GM23338 (cell line): ENCODE measurements around the gene ERCC6. TPM values are rescaled to one million over a fixed set of nuclear protein-coding genes. Genes with fewer than 3 reads are reported as not detected.

Source experiments
- ATAC-seq: fragments of 200-7000 bp; cut with Tn5 transposase; 3 replicates; pipeline ENCODE4 v1.9.1; 2020
- DNase-seq: peaks from one replicate; pipeline ENCODE4 v3.0.0-alpha.2; 2015; ENCODE audit warnings: low spot score
- H2AFZ ChIP-seq: fragments of 200-600 bp; sonication (generic); 2 replicates; pipeline ENCODE4 v1.8.0; 2016; ENCODE audit warnings: antibody characterized with exemption, mild to moderate bottlenecking, moderate library complexity
- H3F3A ChIP-seq: fragments of 200-600 bp; sonication (generic); replicated peaks from 2 replicates; pipeline ENCODE4 v1.8.0; 2017; ENCODE audit warnings: antibody characterized with exemption, mixed run types, low read depth
- H3K27ac ChIP-seq: fragments of 200-600 bp; sonication (generic); 2 replicates; pipeline ENCODE4 v1.6.1; 2016; ENCODE audit warnings: low read depth
- H3K27me3 ChIP-seq: fragments of 200-600 bp; sonication (generic); 2 replicates; pipeline ENCODE4 v1.8.0; 2016; ENCODE audit warnings: mild to moderate bottlenecking, mixed run types, moderate library complexity; ENCODE audit not compliant: insufficient read depth
- H3K36me3 ChIP-seq: fragments of 200-600 bp; sonication (generic); 2 replicates; pipeline ENCODE4 v1.8.0; 2016; ENCODE audit warnings: mild to moderate bottlenecking; ENCODE audit not compliant: insufficient read depth
- H3K4me1 ChIP-seq: fragments of 200-600 bp; sonication (generic); 2 replicates; pipeline ENCODE4 v1.8.0; 2016; ENCODE audit warnings: mild to moderate bottlenecking, moderate library complexity; ENCODE audit not compliant: insufficient read depth
- H3K4me2 ChIP-seq: fragments of 200-600 bp; sonication (generic); 2 replicates; pipeline ENCODE4 v1.7.1; 2017; ENCODE audit warnings: mixed run types
- H3K4me3 ChIP-seq: fragments of 200-600 bp; sonication (generic); 2 replicates; pipeline ENCODE4 v1.6.1; 2016; ENCODE audit warnings: mixed run types
- H3K79me2 ChIP-seq: fragments of 200-600 bp; sonication (generic); replicated peaks from 2 replicates; pipeline ENCODE4 v1.8.0; 2017; ENCODE audit warnings: mild to moderate bottlenecking; ENCODE audit not compliant: insufficient read depth
- H3K9me2 ChIP-seq: fragments of 200-600 bp; sonication (generic); 2 replicates; pipeline ENCODE4 v1.8.0; 2017; ENCODE audit not compliant: insufficient read depth
- H4K20me1 ChIP-seq: fragments of 200-600 bp; sonication (generic); replicated peaks from 2 replicates; pipeline ENCODE4 v1.8.0; 2017; ENCODE audit warnings: mild to moderate bottlenecking; ENCODE audit not compliant: insufficient read depth
- H3K27ac Mint-ChIP-seq: 2 replicates; pipeline ENCODE4 v1.8.0; 2020; ENCODE audit warnings: inconsistent platforms, mild to moderate bottlenecking, moderate library complexity, mixed read lengths
- H3K27me3 Mint-ChIP-seq: 3 replicates; pipeline ENCODE4 v1.8.0; 2022; ENCODE audit warnings: low read depth, mild to moderate bottlenecking, moderate library complexity, mixed read lengths, inconsistent platforms; ENCODE audit not compliant: insufficient read depth, poor library complexity
- H3K36me3 Mint-ChIP-seq: 3 replicates; pipeline ENCODE4 v1.8.0; 2021; ENCODE audit warnings: low read depth, mild to moderate bottlenecking, inconsistent platforms, moderate library complexity, mixed read lengths
- H3K4me1 Mint-ChIP-seq: 3 replicates; pipeline ENCODE4 v1.8.0; 2020; ENCODE audit warnings: mild to moderate bottlenecking, inconsistent platforms, mixed read lengths
- H3K4me3 Mint-ChIP-seq: 3 replicates; pipeline ENCODE4 v1.8.0; 2021; ENCODE audit warnings: moderate library complexity, mild to moderate bottlenecking, inconsistent platforms, mixed read lengths
- H3K9me3 Mint-ChIP-seq: 3 replicates; pipeline ENCODE4 v1.8.0; 2020; ENCODE audit warnings: moderate library complexity, mild to moderate bottlenecking, inconsistent platforms, mixed read lengths
- CREB1 ChIP-seq: fragments of 250-450 bp; sonication (Bioruptor Pico); IDR thresholded peaks from 2 replicates; pipeline ENCODE4 v1.5.0; 2020; ENCODE audit warnings: low read depth, mild to moderate bottlenecking, moderate library complexity
- ETS1 ChIP-seq: IDR thresholded peaks from 2 replicates; pipeline ENCODE4 v1.6.1; 2016; ENCODE audit warnings: antibody characterized with exemption
- EZH2 ChIP-seq: fragments of 200-600 bp; sonication (generic); IDR thresholded peaks from one replicate; pipeline ENCODE4 v1.8.0; 2017; ENCODE audit warnings: antibody characterized with exemption, mild to moderate bottlenecking, low read depth; ENCODE audit not compliant: unreplicated experiment
- EZH2phosphoT487 ChIP-seq: fragments of 200-600 bp; sonication (generic); IDR thresholded peaks from one replicate; pipeline ENCODE4 v1.8.1; 2018; ENCODE audit warnings: antibody characterized with exemption; ENCODE audit not compliant: unreplicated experiment
- JUNB ChIP-seq: IDR thresholded peaks from one replicate; pipeline ENCODE4 v1.6.1; 2016; ENCODE audit warnings: antibody characterized with exemption; ENCODE audit not compliant: unreplicated experiment
- NANOG ChIP-seq: IDR thresholded peaks from 2 replicates; pipeline ENCODE4 v1.6.1; 2016; ENCODE audit warnings: antibody characterized with exemption, borderline replicate concordance
- POLR2AphosphoS5 ChIP-seq: IDR thresholded peaks from 2 replicates; pipeline ENCODE4 v1.6.1; 2016; ENCODE audit warnings: antibody characterized with exemption, low read depth
- STAT1 ChIP-seq: IDR thresholded peaks from one replicate; pipeline ENCODE4 v1.6.1; 2016; ENCODE audit warnings: antibody characterized with exemption; ENCODE audit not compliant: unreplicated experiment
- ZNF114 ChIP-seq: fragments of 250-450 bp; sonication (Bioruptor Pico); IDR thresholded peaks from 2 replicates; pipeline ENCODE4 v1.5.0; 2020; ENCODE audit warnings: mild to moderate bottlenecking, moderate library complexity
- ZNF331 ChIP-seq: fragments of 250-450 bp; sonication (Bioruptor Pico); IDR thresholded peaks from 2 replicates; pipeline ENCODE4 v1.5.0; 2020; ENCODE audit warnings: low read depth, mild to moderate bottlenecking, moderate library complexity
- polyA plus RNA-seq: library from polyadenylated mRNA; unstranded; fragments of >200 nt; fragmentation: Nextera tagmentation; extraction: Ambion mirVana; gene quantifications from 2 replicates; pipeline ENCODE4 v1.2.1, GENCODE V29; 2016
- total RNA-seq: library from RNA; depleted of rRNA; stranded (reverse); fragments of >200 nt; shearing (Covaris generic); gene quantifications from 2 replicates; pipeline ENCODE4 v1.2.3, GENCODE V29; 2014
- TF ChIP-seq, protein P1 (sequence below), 2 experiments: fragments of 200-600 bp in 1 of 2; sonication (generic) in 1 of 2; conservative IDR thresholded peaks; 2 replicates each; pipeline versions ENCODE4 v1.5.1 to v1.6.1; 2016 to 2017; ENCODE audit warnings: antibody characterized with exemption in 2 of 2, low read depth in 2 of 2, mild to moderate bottlenecking in 2 of 2, moderate library complexity in 1 of 2
- TF ChIP-seq, protein P2 (sequence below): fragments of 250-450 bp; sonication (Bioruptor Pico); IDR thresholded peaks from 2 replicates; pipeline ENCODE4 v1.5.0; 2020; ENCODE audit warnings: mild to moderate bottlenecking, moderate library complexity
- TF ChIP-seq, protein P3 (sequence below): IDR thresholded peaks from one replicate; pipeline ENCODE4 v1.6.1; 2018; ENCODE audit warnings: antibody characterized with exemption; ENCODE audit not compliant: unreplicated experiment

Gene ERCC6
- total and polyA plus RNA-seq, 2 experiments from 2014 or later = 2.5 to 13.8 TPM

DNA sequence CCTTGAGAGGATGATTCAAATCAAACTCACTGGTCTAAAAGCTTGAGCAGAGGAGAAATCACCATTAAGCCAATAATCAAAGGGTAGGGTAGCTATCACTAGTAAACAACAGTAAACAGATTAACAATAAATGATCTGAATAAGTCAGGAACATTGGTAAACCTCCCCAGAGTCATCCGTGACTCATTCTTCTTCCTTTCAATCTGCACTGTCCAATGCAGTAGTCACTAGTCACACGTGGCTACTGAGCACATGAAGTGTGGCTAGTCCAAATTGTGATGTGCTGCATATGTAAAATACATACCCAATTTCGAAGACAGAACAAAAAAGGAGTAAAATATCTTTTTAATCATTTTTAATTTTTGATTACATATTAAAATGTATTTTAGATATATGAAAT, 64.0 kb downstream of the ERCC6 start:
- H3K27ac ChIP-seq = no peak overlapping the region
- peaks cover 5% of the 10 kb centered on the region for H3K27me3 Mint-ChIP-seq

More for the DNA sequence above, 64.0 kb downstream of the ERCC6 start:
- no peaks in the 10 kb centered on the region for H3K79me2 ChIP-seq
- no peaks in the 10 kb centered on the region; the same call in 1 of the 2 replicates for H3K36me3 ChIP-seq
- no peaks in the 10 kb centered on the region for H3K27me3 ChIP-seq
- TF ChIP-seq, protein P1, sequence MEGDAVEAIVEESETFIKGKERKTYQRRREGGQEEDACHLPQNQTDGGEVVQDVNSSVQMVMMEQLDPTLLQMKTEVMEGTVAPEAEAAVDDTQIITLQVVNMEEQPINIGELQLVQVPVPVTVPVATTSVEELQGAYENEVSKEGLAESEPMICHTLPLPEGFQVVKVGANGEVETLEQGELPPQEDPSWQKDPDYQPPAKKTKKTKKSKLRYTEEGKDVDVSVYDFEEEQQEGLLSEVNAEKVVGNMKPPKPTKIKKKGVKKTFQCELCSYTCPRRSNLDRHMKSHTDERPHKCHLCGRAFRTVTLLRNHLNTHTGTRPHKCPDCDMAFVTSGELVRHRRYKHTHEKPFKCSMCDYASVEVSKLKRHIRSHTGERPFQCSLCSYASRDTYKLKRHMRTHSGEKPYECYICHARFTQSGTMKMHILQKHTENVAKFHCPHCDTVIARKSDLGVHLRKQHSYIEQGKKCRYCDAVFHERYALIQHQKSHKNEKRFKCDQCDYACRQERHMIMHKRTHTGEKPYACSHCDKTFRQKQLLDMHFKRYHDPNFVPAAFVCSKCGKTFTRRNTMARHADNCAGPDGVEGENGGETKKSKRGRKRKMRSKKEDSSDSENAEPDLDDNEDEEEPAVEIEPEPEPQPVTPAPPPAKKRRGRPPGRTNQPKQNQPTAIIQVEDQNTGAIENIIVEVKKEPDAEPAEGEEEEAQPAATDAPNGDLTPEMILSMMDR (conservative IDR thresholded peaks at IDR 0.05; ENCODE audit: low read depth in 2 of 2) = no peak
- TF ChIP-seq CREB1 (CRISPR knock-in tag) (no peak), POLR2AphosphoS5 (no peak), EZH2 (no peak), STAT1 (no peak), JUNB (no peak), ZNF331 (no peak), EZH2phosphoT487 (no peak), NANOG (no peak), ETS1 (no peak), ZNF114 (no peak)
- TF ChIP-seq, protein P2, sequence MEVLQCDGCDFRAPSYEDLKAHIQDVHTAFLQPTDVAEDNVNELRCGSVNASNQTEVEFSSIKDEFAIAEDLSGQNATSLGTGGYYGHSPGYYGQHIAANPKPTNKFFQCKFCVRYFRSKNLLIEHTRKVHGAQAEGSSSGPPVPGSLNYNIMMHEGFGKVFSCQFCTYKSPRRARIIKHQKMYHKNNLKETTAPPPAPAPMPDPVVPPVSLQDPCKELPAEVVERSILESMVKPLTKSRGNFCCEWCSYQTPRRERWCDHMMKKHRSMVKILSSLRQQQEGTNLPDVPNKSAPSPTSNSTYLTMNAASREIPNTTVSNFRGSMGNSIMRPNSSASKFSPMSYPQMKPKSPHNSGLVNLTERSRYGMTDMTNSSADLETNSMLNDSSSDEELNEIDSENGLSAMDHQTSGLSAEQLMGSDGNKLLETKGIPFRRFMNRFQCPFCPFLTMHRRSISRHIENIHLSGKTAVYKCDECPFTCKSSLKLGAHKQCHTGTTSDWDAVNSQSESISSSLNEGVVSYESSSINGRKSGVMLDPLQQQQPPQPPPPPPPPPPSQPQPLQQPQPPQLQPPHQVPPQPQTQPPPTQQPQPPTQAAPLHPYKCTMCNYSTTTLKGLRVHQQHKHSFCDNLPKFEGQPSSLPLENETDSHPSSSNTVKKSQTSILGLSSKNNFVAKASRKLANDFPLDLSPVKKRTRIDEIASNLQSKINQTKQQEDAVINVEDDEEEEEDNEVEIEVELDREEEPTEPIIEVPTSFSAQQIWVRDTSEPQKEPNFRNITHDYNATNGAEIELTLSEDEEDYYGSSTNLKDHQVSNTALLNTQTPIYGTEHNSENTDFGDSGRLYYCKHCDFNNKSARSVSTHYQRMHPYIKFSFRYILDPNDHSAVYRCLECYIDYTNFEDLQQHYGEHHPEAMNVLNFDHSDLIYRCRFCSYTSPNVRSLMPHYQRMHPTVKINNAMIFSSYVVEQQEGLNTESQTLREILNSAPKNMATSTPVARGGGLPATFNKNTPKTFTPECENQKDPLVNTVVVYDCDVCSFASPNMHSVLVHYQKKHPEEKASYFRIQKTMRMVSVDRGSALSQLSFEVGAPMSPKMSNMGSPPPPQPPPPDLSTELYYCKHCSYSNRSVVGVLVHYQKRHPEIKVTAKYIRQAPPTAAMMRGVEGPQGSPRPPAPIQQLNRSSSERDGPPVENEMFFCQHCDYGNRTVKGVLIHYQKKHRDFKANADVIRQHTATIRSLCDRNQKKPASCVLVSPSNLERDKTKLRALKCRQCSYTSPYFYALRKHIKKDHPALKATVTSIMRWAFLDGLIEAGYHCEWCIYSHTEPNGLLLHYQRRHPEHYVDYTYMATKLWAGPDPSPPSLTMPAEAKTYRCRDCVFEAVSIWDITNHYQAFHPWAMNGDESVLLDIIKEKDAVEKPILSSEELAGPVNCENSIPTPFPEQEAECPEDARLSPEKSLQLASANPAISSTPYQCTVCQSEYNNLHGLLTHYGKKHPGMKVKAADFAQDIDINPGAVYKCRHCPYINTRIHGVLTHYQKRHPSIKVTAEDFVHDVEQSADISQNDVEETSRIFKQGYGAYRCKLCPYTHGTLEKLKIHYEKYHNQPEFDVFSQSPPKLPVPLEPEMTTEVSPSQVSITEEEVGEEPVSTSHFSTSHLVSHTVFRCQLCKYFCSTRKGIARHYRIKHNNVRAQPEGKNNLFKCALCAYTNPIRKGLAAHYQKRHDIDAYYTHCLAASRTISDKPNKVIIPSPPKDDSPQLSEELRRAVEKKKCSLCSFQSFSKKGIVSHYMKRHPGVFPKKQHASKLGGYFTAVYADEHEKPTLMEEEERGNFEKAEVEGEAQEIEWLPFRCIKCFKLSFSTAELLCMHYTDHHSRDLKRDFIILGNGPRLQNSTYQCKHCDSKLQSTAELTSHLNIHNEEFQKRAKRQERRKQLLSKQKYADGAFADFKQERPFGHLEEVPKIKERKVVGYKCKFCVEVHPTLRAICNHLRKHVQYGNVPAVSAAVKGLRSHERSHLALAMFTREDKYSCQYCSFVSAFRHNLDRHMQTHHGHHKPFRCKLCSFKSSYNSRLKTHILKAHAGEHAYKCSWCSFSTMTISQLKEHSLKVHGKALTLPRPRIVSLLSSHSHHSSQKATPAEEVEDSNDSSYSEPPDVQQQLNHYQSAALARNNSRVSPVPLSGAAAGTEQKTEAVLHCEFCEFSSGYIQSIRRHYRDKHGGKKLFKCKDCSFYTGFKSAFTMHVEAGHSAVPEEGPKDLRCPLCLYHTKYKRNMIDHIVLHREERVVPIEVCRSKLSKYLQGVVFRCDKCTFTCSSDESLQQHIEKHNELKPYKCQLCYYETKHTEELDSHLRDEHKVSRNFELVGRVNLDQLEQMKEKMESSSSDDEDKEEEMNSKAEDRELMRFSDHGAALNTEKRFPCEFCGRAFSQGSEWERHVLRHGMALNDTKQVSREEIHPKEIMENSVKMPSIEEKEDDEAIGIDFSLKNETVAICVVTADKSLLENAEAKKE = no peak
- TF ChIP-seq, protein P3, sequence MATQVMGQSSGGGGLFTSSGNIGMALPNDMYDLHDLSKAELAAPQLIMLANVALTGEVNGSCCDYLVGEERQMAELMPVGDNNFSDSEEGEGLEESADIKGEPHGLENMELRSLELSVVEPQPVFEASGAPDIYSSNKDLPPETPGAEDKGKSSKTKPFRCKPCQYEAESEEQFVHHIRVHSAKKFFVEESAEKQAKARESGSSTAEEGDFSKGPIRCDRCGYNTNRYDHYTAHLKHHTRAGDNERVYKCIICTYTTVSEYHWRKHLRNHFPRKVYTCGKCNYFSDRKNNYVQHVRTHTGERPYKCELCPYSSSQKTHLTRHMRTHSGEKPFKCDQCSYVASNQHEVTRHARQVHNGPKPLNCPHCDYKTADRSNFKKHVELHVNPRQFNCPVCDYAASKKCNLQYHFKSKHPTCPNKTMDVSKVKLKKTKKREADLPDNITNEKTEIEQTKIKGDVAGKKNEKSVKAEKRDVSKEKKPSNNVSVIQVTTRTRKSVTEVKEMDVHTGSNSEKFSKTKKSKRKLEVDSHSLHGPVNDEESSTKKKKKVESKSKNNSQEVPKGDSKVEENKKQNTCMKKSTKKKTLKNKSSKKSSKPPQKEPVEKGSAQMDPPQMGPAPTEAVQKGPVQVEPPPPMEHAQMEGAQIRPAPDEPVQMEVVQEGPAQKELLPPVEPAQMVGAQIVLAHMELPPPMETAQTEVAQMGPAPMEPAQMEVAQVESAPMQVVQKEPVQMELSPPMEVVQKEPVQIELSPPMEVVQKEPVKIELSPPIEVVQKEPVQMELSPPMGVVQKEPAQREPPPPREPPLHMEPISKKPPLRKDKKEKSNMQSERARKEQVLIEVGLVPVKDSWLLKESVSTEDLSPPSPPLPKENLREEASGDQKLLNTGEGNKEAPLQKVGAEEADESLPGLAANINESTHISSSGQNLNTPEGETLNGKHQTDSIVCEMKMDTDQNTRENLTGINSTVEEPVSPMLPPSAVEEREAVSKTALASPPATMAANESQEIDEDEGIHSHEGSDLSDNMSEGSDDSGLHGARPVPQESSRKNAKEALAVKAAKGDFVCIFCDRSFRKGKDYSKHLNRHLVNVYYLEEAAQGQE = no peak
- no peaks in the 10 kb centered on the region for H3K4me1 Mint-ChIP-seq
- H3K4me1 ChIP-seq = no peaks in the 10 kb centered on the region
- H4K20me1 ChIP-seq = no peaks in the 10 kb centered on the region
- ATAC-seq = no peak
- no peak overlapping the region for H3K4me3 ChIP-seq
- no peak for DNase-seq
- H3K9me2 ChIP-seq = no peaks in the 10 kb centered on the region
- H3K27ac Mint-ChIP-seq = no peak overlapping the region
- no peaks in the 10 kb centered on the region for H3F3A ChIP-seq
- H3K36me3 Mint-ChIP-seq = peaks cover 11% of the 10 kb centered on the region
- no peak overlapping the region for H2AFZ ChIP-seq
- H3K9me3 Mint-ChIP-seq = no peaks in the 10 kb centered on the region
- no peak overlapping the region for H3K4me2 ChIP-seq
- H3K4me3 Mint-ChIP-seq = no peak overlapping the region
